Pancreas (tissue), 10 donors: ENCODE measurements around the gene SYNDIG1L. TPM values are rescaled to one million over a fixed set of nuclear protein-coding genes. Genes with fewer than 3 reads are reported as not detected.

Experiments used
- ATAC-seq, 4 donors: fragments of 200-7000 bp; cut with Tn5 transposase; one replicate each; pipeline versions ENCODE4 v1.8.0 to v1.9.1; 2020; ENCODE audit warnings: mild to moderate bottlenecking in 4 of 4, moderate library complexity in 4 of 4
- DNase-seq, 6 donors: peaks; one replicate each; pipeline ENCODE4 v3.0.0-alpha.2; 2020
- FAIRE-seq: peaks from 2 replicates; lab custom pipeline; 2012; peaks lifted over from hg19 to GRCh38; lab: Jason Lieb, UNC
- H3K27ac ChIP-seq, 4 donors: fragments of 200-600 bp; sonication (generic); 1 replicate in 3 of 4; 2 replicates in 1 of 4; pipeline versions ENCODE4 v1.5.0 to v1.8.0; 2020
- H3K27me3 ChIP-seq, 4 donors: fragments of 200-600 bp; one replicate each; pipeline ENCODE4 v1.8.0; 2021
- H3K36me3 ChIP-seq, 3 donors: fragments of 200-600 bp; sonication (generic) in 1 of 3; one replicate each; pipeline versions ENCODE4 v1.5.0 to v1.8.0; 2020 to 2021
- H3K4me1 ChIP-seq, 3 donors: fragments of 200-600 bp; one replicate each; pipeline ENCODE4 v1.8.0; 2021
- H3K4me3 ChIP-seq, 4 donors: fragments of 200-600 bp; sonication (generic) in 2 of 4; one replicate each; pipeline versions ENCODE4 v1.5.0 to v1.8.0; 2020 to 2021
- H3K9me3 ChIP-seq, 4 donors: fragments of 200-600 bp; one replicate each; pipeline ENCODE4 v1.8.0; 2021
- WGBS, 2 donors: extraction: QIAGEN DNeasy Blood & Tissue Kit; methylation state at CpG; one replicate each; pipeline ENCODE4 v1.1.7; 2013; 5-methylcytosine and 5-hydroxymethylcytosine counted together
- intact Hi-C, 3 donors: fragments of 100-400 bp; cut with DNase I; formaldehyde crosslinking; loops; one replicate each; pipeline versions ENCODE4 v1.11.1 to v1.14.2; 2022
- polyA plus RNA-seq, 2 donors: library from polyadenylated mRNA; stranded (reverse); fragments of 200-250 nt; gene quantifications; one replicate each; pipeline ENCODE4 v1.2.3, GENCODE V29; 2013
- total RNA-seq, 6 donors: library from RNA; stranded (reverse); fragmentation: NEBNext Ultra II Directional in 4 of 6; extraction: Animal tissue kit (Norgen Biotek cat#: 25700) in 4 of 6; gene quantifications; one replicate each; pipeline versions ENCODE4 v1.2.1 to v1.2.4, GENCODE V29; 2021 to 2023
- TF ChIP-seq, protein P1 (sequence below), 4 donors: fragments of 200-600 bp; sonication (generic) in 3 of 4; IDR thresholded peaks; one replicate each; pipeline versions ENCODE4 v1.5.0 to v1.8.0; 2021; ENCODE audit warnings: antibody characterized with exemption in 4 of 4
- donor health status: healthy with polysubstance abuse.
- donor health status: DM: no; HTN: no; CAD: no; lungs with moderate emphysema.
- donor health status: DM: no; HTN: no; CAD: no.
- donor health status: control.
- donor health status: control.
- donor health status: Bipolar disorder and iron deficiency.
- donor health status: DM: yes; HTN: yes; CAD: no.
- donor health status: DM: no; HTN: no; CAD: no.
- donor health status: DM: no; HTN: no; CAD: no.
- donor health status: DM: yes; HTN: yes; CAD: no.

SYNDIG1L gene
- total and polyA plus RNA-seq, 8 donors, result 0.23 to 2.5 (median 0.27) TPM; not detected in 4

DNA sequence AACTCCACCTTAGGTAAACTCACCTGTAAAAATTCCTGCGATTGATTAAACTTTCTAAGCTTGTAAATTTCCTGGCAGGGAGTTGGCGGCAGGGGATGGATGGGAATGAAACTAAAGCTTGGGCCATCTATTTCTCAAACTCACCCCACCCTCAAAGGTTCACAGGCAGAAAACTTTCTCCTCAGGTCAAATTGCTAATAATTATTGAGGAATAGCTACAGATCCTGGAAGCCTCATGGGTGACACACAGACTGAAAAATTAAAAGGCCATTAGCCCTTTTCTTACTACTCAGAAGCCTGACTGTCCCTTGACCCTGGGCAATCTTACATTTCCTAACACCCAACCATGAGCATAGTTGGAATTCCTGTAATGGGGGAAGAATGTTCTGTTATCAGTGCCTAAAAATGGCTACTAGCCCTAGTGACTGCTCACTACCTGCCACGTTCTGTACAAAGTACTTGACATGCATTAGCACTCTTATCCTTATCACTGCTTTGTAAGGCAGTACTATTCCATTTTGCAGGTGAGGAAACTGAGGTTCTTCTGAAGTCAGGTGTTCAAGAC lies 12.4 kb upstream of the SYNDIG1L start:
- intact Hi-C loops, result no loop called here
- Histone ChIP-seq H3K27ac (no peak overlapping the region), H3K27me3 (no peaks in the 10 kb centered on the region), H3K4me1 (no peaks in the 10 kb centered on the region), H3K36me3 (no peaks in the 10 kb centered on the region), H3K4me3 (no peak overlapping the region), H3K9me3 (no peaks in the 10 kb centered on the region)
- ATAC-seq (no peak), FAIRE-seq (no peak), DNase-seq (no peak)
- WGBS, 2 donors, result 33 to 45% methylated on average over 3 of the region's 3 CpGs
- TF ChIP-seq, protein P1, sequence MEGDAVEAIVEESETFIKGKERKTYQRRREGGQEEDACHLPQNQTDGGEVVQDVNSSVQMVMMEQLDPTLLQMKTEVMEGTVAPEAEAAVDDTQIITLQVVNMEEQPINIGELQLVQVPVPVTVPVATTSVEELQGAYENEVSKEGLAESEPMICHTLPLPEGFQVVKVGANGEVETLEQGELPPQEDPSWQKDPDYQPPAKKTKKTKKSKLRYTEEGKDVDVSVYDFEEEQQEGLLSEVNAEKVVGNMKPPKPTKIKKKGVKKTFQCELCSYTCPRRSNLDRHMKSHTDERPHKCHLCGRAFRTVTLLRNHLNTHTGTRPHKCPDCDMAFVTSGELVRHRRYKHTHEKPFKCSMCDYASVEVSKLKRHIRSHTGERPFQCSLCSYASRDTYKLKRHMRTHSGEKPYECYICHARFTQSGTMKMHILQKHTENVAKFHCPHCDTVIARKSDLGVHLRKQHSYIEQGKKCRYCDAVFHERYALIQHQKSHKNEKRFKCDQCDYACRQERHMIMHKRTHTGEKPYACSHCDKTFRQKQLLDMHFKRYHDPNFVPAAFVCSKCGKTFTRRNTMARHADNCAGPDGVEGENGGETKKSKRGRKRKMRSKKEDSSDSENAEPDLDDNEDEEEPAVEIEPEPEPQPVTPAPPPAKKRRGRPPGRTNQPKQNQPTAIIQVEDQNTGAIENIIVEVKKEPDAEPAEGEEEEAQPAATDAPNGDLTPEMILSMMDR (IDR thresholded peaks at IDR 0.05), result no peak

DNA sequence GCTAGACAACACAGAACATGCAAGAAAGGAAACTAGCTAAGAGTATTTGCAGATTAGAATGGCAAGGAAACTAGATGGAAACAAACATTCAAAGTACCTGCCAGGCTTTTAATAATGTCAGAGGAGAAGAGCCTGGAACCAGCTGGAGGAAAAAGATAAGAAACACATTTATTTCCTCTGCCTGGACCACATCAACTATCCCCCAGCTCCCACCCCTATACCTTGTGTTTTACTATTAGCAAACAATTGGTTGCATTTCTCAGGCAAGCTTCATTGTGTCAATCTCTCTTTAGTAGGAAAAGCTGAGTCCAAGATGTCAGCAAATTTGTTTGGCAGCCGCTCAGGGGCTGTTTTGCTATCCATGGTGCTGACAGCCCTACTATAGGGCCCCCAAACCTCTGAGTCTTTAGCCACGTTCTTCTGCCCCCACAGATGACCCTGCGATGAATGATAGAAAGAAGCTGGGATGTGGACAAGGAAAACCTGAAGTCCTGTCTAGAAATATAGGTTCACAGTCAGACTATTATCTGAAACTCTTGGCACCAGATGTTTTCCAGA lies 11.6 kb upstream of the SYNDIG1L start:
- no peak overlapping the region for H3K4me3 ChIP-seq
- no peak for ATAC-seq
- TF ChIP-seq, protein P1 (IDR thresholded peaks at IDR 0.05), result no peak
- no peaks in the 10 kb centered on the region for H3K36me3 ChIP-seq
- no peaks in the 10 kb centered on the region for H3K27me3 ChIP-seq
- no peak for DNase-seq
- H3K27ac ChIP-seq, result no peak overlapping the region
- no peaks in the 10 kb centered on the region for H3K9me3 ChIP-seq
- intact Hi-C loops, result no loop called here
- WGBS, 2 donors, result 29 to 34% methylated on average over 3 of the region's 3 CpGs
- H3K4me1 ChIP-seq, result no peaks in the 10 kb centered on the region
- no peak for FAIRE-seq

DNA sequence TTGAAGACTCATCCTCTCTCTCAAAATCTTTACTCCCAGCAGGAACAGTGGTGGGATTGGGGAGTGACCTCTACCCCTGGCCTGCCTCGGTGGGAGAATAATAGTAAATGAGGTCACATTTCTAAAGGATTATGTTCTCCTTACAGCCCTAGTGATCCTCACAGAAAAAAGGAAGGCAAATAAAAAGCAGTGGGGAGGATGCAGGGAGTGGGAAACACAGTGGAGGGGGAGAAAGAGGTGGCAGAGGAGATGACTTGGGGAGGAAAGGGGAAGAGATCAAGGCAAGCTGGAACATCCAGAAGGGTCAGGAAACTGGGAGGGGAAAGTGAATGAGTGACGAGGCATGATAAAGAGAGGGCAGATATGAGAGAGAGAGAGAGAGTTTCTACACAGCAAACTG lies 8.3 kb upstream of the SYNDIG1L start:
- no peak for ATAC-seq
- Histone ChIP-seq H3K4me1 (no peaks in the 10 kb centered on the region), H3K27me3 (no peaks in the 10 kb centered on the region), H3K36me3 (no peaks in the 10 kb centered on the region), H3K4me3 (no peak overlapping the region), H3K9me3 (no peaks in the 10 kb centered on the region), H3K27ac (no peak overlapping the region)
- TF ChIP-seq, protein P1 (IDR thresholded peaks at IDR 0.05), result no peak
- 26 to 33% methylated on average over 2 of the region's 2 CpGs for WGBS, 2 donors
- intact Hi-C loops, result no loop called here
- no peak for DNase-seq
- no peak for FAIRE-seq

DNA sequence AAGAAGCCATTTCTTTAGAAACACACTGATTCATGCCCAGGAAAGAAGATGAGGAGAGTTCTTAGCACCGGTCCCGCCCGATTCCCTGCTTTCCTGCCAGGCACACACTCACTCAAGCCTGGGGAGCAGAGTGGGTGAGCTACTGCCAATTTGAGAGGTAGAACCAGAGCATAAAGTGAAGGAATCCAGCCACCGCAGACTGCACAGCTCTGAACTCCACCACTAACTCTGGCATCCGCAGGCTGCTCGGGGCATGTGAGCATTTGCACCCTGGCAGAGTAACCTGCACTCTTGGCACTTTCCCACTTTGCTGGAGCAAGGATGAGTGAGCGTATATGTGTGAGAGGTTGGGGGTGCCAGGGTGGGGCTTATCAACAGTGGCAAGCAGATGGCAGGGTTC lies 4.0 kb upstream of the SYNDIG1L start:
- FAIRE-seq (no peak), DNase-seq (no peak), ATAC-seq (no peak)
- intact Hi-C loops, result no loop called here
- H3K27me3 ChIP-seq, result peaks cover 0 to 2% (median 0%) of the 10 kb centered on the region in 4 donors
- H3K4me1 ChIP-seq, result no peaks in the 10 kb centered on the region
- no peaks in the 10 kb centered on the region for H3K9me3 ChIP-seq
- H3K27ac ChIP-seq, result no peak overlapping the region
- no peaks in the 10 kb centered on the region for H3K36me3 ChIP-seq
- no peak overlapping the region for H3K4me3 ChIP-seq
- TF ChIP-seq, protein P1 (IDR thresholded peaks at IDR 0.05), result no peak
- WGBS, 2 donors, result 80 to 83% methylated on average over 7 of the region's 7 CpGs

DNA sequence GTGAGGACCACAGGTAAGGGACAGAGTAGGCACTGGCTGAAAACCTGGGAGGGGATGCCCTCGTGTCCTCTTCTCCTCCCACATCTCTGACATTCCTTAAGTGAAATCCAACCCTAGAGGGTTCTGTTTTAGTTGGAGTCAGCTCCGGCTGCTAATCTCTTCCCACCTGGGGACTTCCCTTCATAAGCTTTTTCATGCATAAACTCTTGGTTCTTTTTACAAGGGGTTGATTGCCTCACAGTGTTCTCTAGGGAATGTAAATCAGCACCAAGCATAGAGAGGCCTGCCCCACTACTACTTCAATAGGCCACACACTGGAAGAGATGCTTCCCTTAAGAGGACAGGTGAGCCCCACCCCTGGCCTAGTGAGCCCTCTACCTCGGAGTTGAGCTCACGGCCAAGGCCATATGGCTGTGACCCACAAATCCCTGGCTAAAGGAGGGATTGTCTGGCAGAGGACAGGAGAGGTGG lies 3.2 kb upstream of the SYNDIG1L start:
- Histone ChIP-seq H3K27ac (no peak overlapping the region), H3K36me3 (no peaks in the 10 kb centered on the region), H3K9me3 (no peaks in the 10 kb centered on the region), H3K4me3 (no peak overlapping the region), H3K4me1 (no peaks in the 10 kb centered on the region), H3K27me3 (peaks cover 0 to 5% (median 1%) of the 10 kb centered on the region in 4 donors)
- DNase-seq (no peak), FAIRE-seq (no peak), ATAC-seq (no peak)
- WGBS, 2 donors, result 51% methylated on average over 4 of the region's 4 CpGs
- TF ChIP-seq, protein P1 (IDR thresholded peaks at IDR 0.05), result no peak
- intact Hi-C loops, result no loop called here
